Type B pancreatic cell (in vitro differentiated cells): ENCODE results near the gene ZNRF1. TPM values are rescaled to one million over a fixed set of nuclear protein-coding genes. Genes with fewer than 3 reads are reported as not detected.

Experiments used
- DNase-seq: peaks from one replicate; pipeline ENCODE4 v3.0.0; 2021; ENCODE audit warnings: mixed read lengths; ENCODE audit not compliant: unreplicated experiment; ENCODE audit errors: extremely low spot score
- H3K27ac Mint-ChIP-seq: 2 replicates; pipeline ENCODE4 v1.8.0; 2021; ENCODE audit warnings: mild to moderate bottlenecking, mixed read lengths
- H3K27me3 Mint-ChIP-seq: 2 replicates; pipeline ENCODE4 v1.8.0; 2021; ENCODE audit warnings: mixed read lengths
- H3K36me3 Mint-ChIP-seq: 2 replicates; pipeline ENCODE4 v1.8.0; 2021; ENCODE audit warnings: mixed read lengths
- H3K4me1 Mint-ChIP-seq: one replicate; pipeline ENCODE4 v1.8.0; 2021; ENCODE audit warnings: mixed read lengths; ENCODE audit not compliant: unreplicated experiment
- H3K4me3 Mint-ChIP-seq: 2 replicates; pipeline ENCODE4 v1.8.0; 2021; ENCODE audit warnings: mild to moderate bottlenecking, mixed read lengths
- H3K9me3 Mint-ChIP-seq: 2 replicates; pipeline ENCODE4 v1.8.0; 2021; ENCODE audit warnings: mixed read lengths
- total RNA-seq: library from RNA; stranded (reverse); gene quantifications from 2 replicates; pipeline ENCODE4 v1.2.1, GENCODE V29; 2021; ENCODE audit warnings: low replicate concordance
- TF ChIP-seq, protein P1 (sequence below): fragments of 200-600 bp; sonication (generic); conservative IDR thresholded peaks from 2 replicates; pipeline ENCODE4 v1.5.0; 2021; ENCODE audit warnings: antibody characterized with exemption, mild to moderate bottlenecking

The ZNRF1 gene
- total RNA-seq, 1 donor from 2014 or later: 49.2 TPM

DNA sequence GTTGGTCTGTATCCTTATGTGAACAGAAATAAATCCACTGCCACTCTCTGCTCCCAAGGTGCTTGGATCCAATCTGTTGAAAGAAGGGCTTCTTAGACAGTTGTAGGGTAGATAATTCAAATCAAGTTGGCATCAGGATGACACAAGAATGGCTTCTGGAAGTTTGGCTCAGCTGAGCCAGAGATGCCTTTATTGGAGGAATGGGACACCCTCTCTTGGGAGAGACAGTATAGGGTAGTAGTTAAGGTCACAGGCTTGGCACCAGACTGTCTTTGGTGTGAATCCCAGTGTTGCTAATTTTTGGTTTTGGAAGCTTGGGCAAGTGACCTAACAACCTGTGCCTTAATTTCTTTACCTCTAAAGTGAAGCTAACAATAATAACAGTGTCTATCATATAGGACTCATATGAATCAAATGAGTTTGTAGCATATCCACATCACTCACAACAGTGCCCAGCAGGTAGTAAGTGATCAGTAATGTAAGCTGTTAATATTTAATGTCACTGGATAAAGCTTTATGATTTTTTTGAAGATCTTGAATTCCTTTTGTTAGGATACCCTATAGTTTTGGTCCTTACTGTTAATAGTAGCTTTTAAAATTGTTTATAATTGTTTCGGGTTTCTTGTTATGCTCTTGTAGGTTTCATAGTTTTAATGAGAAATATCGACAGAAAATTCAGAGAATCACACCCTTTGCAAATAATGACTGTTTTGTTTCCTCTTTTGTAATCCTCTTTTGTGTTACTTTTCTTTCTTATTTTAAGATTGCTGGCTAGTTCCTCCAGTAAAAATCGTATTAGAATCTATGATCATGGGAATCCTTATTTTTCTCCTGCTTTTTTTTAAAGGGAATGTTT, 19.1 kb downstream of the ZNRF1 start:
- Mint-ChIP-seq H3K9me3 (peaks cover 13% of the 10 kb centered on the region), H3K4me3 (no peak overlapping the region), H3K27me3 (no peaks in the 10 kb centered on the region), H3K4me1 (peaks cover 9% of the 10 kb centered on the region), H3K36me3 (peaks cover 20% of the 10 kb centered on the region), H3K27ac (no peak overlapping the region)
- DNase-seq: no peak
- TF ChIP-seq, protein P1, sequence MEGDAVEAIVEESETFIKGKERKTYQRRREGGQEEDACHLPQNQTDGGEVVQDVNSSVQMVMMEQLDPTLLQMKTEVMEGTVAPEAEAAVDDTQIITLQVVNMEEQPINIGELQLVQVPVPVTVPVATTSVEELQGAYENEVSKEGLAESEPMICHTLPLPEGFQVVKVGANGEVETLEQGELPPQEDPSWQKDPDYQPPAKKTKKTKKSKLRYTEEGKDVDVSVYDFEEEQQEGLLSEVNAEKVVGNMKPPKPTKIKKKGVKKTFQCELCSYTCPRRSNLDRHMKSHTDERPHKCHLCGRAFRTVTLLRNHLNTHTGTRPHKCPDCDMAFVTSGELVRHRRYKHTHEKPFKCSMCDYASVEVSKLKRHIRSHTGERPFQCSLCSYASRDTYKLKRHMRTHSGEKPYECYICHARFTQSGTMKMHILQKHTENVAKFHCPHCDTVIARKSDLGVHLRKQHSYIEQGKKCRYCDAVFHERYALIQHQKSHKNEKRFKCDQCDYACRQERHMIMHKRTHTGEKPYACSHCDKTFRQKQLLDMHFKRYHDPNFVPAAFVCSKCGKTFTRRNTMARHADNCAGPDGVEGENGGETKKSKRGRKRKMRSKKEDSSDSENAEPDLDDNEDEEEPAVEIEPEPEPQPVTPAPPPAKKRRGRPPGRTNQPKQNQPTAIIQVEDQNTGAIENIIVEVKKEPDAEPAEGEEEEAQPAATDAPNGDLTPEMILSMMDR: no peak

DNA sequence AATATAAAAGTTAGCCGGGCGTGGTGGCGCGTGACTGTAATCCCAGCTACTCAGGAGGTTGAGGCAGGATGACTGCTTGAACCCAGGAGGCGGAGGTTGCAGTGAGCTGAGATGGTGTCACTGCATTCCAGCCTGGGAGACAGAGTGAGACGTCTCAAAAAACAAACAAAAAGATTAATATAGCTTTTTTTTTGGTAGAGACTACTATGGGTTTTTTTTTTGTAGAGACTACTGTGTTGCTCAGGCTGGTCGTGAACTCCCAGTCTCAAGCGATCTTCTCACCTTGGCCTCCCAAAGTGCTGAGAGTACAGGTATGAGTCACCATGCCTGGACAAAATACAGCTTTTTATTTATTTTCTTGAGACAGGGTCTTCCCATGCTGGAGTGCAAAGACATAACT, 20.2 kb downstream of the ZNRF1 start:
- Mint-ChIP-seq H3K36me3 (peaks cover 24% of the 10 kb centered on the region), H3K27ac (no peak overlapping the region), H3K4me1 (peaks cover 7% of the 10 kb centered on the region), H3K9me3 (peaks cover 13% of the 10 kb centered on the region), H3K4me3 (no peak overlapping the region), H3K27me3 (no peaks in the 10 kb centered on the region)
- TF ChIP-seq, protein P1: no peak
- DNase-seq: no peak

DNA sequence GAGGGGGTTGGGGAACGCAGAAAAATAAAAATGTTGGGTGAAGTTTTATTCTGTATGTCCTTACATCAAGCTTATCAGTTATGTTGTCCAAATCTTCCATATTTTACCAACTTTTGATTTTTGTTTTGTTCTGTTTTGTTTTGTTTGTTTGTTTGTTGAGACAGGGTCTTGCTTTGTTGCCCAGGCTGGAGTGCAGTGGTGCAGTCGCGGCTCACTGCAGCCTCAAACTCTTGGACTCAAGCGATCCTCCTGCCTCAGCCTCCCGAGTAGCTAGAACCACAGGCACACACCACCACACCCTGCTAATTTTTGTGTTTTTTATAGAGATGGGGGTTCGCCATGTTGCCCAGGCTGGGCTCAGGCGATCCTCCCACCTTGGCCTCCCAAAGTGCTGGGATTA, 20.8 kb downstream of the ZNRF1 start:
- Mint-ChIP-seq H3K27me3 (no peaks in the 10 kb centered on the region), H3K4me1 (peaks cover 13% of the 10 kb centered on the region), H3K9me3 (peaks cover 13% of the 10 kb centered on the region), H3K27ac (no peak overlapping the region), H3K4me3 (no peak overlapping the region), H3K36me3 (peaks cover 24% of the 10 kb centered on the region)
- TF ChIP-seq, protein P1: no peak
- DNase-seq: no peak

DNA sequence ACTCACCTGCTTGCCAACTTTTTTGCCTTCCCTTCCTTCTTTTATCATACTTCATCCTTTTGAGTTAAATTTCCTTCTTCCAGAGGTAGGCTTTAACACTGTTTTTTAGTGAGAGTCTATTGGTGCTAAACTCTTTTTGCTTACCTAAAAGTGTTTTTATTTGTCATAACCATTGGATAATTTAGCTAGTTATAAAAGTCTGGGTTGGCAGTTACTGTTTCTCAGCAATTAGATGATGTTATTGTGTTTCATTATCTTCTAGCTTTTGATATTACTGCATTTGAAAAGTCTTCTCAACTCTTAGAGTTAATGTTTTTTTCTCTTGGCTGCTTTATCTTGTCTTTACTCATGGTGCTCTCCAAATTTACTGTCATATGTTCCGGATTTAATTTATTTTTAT, 22.6 kb downstream of the ZNRF1 start:
- Mint-ChIP-seq H3K27ac (no peak overlapping the region), H3K9me3 (peaks cover 13% of the 10 kb centered on the region), H3K36me3 (peaks cover 24% of the 10 kb centered on the region), H3K4me3 (no peak overlapping the region), H3K27me3 (no peaks in the 10 kb centered on the region), H3K4me1 (peaks cover 24% of the 10 kb centered on the region)
- no peak for DNase-seq
- TF ChIP-seq, protein P1: no peak

DNA sequence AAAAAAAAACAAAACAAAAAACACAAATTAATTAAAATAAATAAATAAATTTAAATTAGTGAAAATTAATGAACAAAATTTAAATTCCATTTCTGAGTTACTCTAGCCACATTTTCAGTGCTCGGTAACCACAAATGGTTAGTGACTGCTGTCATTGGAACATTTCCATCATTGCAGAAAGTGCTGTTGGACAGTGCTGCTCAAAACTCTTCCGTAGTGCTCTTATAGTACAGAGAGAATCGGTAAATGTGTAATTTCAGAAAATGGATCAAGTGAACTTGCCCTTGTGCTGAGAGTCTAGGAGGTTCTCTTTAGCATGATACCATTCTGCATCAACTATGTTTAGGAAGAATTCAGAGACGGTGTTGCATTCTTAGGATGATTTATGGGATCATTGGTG, 23.7 kb downstream of the ZNRF1 start:
- TF ChIP-seq, protein P1: no peak
- H3K9me3 Mint-ChIP-seq: peaks cover 13% of the 10 kb centered on the region
- no peak overlapping the region for H3K27ac Mint-ChIP-seq
- no peaks in the 10 kb centered on the region for H3K27me3 Mint-ChIP-seq
- no peak for DNase-seq
- no peak overlapping the region for H3K4me3 Mint-ChIP-seq
- H3K4me1 Mint-ChIP-seq: peaks cover 24% of the 10 kb centered on the region
- peaks cover 24% of the 10 kb centered on the region for H3K36me3 Mint-ChIP-seq
